SK-N-MC (cell line): ENCODE results near the gene CD6.

ENCODE experiments used
- EZH2 ChIP-seq: fragments of 200-600 bp; sonication (generic); IDR thresholded peaks from one replicate; pipeline ENCODE4 v1.6.1; 2017; ENCODE audit warnings: antibody characterized with exemption
- FOXP2 ChIP-seq: optimal IDR thresholded peaks from 2 replicates; pipeline ENCODE3; 2011; ENCODE audit warnings: mild to moderate bottlenecking, moderate library complexity; ENCODE audit not compliant: insufficient read depth; ENCODE audit errors: extremely low read length, control extremely low read depth
- POLR2AphosphoS5 ChIP-seq: IDR thresholded peaks from 2 replicates; pipeline ENCODE4 v1.6.1; 2012; ENCODE audit warnings: mild to moderate bottlenecking, low read depth, low read length, borderline replicate concordance

DNA sequence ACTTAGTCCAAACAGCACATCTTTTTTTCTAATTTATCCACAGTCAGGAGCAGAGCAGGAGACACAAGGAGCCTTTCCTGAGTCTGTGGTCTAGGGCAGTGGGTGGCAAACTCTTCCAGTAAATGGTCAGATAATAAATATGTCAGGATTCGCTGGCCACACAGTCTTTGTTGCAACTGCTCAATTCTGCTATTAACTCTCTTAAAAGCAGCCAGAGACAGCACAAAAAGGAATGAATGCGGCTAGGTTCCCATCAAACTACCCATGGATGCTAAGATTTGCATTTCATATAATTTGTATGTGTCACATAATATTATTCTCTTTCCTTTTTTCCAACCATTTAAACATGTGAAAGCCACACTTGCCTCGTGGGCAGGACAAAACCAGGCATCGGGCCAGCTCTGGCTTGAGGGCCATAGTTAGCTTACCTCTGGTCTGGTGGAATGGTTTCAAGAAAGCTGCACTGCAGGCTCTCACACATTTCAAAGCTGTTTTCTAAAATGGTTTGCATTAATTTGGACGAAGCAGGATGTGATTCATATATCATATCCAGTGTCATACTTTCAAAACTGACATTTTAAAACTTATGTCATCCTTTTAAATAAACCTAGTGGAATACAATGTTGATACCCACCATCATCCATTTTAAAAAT, 66.1 kb downstream of the CD6 start:
- TF ChIP-seq POLR2AphosphoS5 (no peak), EZH2 (no peak), FOXP2 (no peak)
